ENCODE results near the gene PEX6.

PEX6 gene

DNA sequence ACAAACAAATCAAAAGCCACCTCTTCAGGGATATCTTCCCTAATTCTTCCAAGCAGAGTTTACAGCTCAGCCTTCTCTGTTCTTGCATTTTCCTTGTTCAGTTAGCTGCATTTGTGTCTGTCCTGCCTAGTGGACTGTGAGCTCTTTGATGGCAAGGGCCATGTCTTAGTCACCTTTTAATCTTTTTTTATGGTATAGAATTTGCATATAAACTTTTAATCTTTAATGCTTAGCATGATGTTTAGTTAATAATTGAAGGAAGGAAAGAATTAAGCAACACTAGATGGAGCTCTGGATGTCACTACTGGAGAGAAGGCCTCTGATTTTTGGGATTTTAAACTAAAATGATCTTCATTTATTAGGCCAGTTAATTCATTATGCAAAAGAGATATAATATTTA lies 17.5 kb upstream of the PEX6 start:
- in situ Hi-C loops (cut with MboI; ENCODE audit: low sequenced_read_pairs): no loop called here

DNA sequence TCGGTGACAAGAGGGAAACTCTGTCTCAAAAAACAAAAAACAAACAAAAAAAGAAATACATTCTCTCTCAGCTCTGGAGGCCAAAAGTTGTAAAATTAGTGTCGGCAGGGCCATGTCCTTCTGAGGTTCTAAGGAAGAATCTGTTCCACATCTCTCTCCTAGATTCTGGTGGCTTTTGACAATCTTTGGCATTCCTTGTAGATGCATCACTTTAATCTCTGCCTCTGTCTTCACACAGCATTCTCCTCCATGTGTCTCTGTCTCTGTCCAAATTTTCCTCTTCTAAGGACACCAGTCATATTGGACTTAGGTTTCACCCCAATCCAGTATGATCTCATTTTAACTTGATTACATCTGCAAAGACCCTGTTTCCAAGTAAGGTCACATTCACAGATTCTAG lies 14.5 kb upstream of the PEX6 start:
- in situ Hi-C loops (cut with MboI; ENCODE audit: low sequenced_read_pairs): no loop called here

DNA sequence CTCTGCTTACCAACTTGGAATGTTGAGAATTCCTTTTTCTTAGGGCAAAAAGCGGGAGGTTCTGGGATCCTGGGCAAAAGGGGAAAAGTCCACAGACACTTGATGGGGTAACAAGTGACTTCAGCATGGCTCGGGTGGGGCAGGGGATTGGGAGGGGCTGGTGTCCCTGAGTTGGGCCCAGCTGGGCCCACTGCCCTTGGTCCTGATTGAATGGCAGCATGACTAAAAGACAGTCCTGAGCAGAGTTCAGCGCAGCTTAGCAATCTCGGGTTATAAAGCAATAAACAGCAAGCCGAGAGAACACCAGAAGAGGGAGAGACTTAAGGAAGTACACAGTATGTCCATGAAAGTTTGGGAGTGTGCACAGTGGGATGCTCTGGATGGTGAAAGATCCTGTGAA lies 10.9 kb upstream of the PEX6 start:
- in situ Hi-C loops (cut with MboI; ENCODE audit: low sequenced_read_pairs): no loop called here

DNA sequence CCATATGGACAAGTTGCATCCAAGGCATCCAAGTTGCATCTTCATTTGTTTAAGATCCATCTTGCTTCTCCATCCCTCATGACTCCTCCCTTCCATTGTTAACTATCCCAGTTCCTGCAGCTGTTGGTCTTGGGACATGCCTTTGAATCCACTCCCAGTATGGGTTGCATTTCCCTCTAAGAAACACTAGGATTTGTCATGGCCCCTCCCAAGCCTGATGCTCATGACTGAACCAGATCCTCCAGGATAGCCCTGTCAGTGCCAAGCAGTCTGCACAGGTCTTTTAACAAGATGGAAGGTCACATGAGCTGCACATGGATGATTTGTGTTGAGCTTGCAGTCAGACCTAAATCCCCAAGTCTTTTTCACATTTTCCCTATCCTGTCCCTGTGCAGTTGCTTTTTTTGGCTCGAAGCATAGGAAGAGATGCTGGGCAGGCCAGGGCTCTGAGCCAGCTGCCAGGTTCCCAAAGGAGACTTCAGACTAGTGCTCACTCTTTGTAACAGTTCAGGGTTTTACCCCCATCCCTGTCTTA lies 9.6 kb upstream of the PEX6 start:
- in situ Hi-C loops (cut with MboI; ENCODE audit: low sequenced_read_pairs): no loop called here

DNA sequence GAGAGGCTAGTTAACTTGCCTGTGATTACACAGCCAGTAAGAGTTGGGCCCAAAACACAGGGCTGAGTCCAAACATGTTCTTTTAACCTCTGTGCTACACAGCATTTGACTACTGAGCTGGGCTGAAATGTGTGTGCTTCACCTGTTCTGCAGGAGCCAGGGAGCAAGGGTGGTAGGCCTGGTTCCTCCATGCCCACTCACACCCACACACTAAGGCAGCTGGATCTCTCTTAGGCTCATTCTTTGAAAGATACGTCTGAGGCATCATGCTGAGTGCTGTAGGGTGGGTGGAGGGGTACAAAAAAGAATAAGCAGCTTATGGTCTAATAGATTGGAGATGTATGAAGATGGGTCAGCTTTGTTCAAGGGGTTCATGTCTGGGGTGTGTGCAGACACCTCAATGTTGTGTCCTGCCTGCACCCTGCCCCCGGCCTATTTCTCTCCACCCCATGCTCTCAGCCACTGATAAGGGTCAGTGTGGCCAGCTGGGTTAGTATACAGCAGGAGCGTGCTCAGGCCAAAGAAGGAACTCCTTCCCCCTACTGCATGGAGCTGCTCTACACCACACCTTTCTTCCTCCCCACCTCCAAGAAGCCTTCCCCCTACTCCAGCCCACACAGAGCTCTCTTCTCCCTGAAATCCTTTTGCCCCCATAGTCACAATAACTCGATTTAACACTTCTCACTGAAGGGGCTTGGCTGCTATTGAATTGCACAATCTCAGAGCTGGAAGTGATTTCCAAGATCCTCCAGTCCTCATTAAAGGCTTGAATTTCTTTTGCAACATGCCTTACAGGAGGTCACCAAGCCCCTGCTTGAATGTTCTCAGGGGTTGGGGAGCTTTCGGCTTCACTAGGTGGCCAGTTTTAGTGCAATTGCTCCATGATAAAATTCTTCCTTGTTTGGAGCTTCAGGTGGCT lies 8.8 kb upstream of the PEX6 start:
- in situ Hi-C loops (cut with MboI; ENCODE audit: low sequenced_read_pairs): no loop called here

DNA sequence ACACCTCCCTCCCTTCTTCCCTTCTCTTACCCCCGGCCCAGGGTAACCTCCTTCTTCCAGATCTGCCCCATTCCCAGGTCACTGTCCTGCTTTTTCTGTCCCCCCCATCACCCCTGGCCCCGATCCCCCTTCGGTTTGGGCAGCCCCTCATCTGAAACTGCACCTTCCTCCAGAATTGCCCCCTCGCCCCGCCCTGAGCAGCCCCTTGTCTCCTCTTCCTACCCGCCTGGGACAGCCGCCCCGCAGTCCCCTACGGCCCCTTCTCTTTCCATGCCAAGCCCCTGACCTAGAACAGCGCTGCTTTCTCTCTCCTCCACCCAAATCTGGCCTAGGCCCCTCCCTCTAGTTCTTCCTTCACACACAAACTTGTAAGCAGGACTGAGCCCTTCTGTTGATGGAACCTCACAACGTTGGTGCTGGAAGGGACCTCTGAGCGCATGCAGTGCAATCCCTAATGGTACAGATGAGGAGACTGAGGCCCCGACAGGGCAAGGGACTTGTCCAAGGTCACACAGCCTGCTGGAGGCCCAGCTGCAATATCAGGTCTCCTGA lies 6.0 kb upstream of the PEX6 start:
- in situ Hi-C loops (cut with MboI; ENCODE audit: low sequenced_read_pairs): no loop called here

DNA sequence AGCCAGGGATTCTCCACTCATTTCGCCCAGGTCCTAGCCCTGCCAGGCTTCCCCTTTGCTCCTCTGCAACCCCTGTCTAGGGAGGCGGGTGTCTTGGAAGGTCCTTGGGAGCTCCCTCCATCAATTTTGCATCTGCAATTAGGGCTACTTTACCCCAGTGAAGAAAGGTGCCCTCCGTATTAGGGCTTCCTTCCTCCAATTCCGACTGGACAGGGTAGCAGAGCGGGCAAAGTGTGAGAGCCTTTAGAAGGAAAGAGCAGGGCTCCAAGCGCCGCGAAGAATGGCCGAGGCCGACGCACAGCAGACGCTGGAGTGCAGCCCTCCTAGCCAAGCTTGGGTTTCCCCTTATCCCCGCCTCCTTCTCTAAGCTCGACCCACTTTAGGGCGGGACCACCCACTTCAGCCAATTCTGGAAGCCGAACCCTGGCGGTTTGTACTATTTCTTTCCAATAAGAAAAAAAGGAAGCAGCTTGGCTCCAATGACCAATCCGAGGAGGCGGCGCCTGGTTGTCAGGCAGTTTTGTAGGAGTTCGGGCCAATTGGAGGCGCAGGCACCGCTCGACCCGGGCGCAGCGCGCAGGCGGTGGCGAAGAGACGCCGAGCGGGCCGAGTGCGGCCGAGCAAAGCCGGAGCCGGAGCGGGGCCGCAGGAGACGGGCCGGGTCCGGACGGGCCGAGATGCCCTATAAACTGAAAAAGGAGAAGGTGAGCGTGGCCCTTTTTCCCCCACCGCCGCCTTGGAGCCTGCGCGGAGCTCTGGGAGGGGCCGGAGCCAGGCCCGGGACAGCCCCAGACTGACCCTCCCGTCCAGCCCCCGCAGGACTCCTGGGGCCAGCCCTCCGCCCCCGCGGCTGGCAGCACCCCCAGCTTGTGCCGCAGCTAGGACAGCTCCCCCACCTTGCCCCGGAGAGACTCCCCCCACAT lies 5.3 kb upstream of the PEX6 start, which contains the start of gene PPP2R5D:
TSS of gene PPP2R5D (plus strand) at position 570 of the 923 bp plus-strand sequence. CDS start at position 678, 108 bp downstream.
- in situ Hi-C loops (cut with MboI; ENCODE audit: low sequenced_read_pairs): no loop called here

DNA sequence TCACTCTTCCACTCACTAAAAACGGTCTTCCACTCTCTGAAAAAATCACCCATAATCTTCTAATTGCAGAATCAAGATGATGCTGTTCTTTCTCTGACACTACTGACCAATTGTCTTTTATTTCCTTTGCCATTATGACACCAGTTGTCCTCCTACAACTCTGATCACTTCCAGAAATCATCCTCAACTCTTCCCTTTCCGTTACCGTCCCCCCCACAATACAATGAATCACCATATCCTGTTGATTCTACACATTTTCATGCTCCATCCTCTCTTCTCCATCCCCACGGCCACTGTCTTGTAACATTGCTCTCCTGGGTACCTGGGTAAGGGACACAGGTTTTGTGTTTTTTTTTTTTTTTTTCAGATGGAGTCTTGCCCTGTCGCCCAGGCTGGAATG lies 2.9 kb upstream of the PEX6 start:
- in situ Hi-C loops (cut with MboI; ENCODE audit: low sequenced_read_pairs): no loop called here

DNA sequence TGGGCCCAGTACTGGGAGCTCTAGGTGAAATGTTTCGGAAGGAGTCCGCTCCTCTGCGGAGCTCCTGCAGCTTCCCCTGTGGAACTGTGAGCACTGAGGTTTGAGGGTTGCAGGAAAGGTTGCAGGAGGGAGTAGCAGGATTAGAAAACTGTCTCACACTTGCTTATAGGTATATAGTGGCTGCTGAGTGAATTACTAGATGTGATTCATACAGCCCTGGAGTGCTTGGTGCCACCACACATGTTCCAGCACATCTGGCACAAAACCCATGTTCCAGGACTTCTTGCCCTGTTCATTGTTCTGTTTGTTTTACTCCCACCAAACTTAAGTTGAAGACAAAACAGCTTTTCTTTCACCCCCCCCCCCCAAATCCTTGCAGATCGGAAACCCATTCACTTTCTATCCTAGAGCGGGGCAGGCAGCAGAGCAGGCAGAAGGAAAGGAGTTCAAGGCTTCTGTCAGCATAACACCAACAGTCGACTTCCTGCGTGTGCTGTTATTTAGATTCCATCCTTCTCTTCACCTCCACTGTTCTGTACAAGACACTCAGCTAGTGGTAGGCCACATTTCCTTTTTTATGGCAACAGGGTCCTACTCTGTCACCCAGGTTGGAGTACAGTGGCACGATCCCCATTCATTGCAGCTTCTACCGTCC lies 669 bp upstream of the PEX6 start:
- in situ Hi-C loops (cut with MboI; ENCODE audit: low sequenced_read_pairs): no loop called here

DNA sequence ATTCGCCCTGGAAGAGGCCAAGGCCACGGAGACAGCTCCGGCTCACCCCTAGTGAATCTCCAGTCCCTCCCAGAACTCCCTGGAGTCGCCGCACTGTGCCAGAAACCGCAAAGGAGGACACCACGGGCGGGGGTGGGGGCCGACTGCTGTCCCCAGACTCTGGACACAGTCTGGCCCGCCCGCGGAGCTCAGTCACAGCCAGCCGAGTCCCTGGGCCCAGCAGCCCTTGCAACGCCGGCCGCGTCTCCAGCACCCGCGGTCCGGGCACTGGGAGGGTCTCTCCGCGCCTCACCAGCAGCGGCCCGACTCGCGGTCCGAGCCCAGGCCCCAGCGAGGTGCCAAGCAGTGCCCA lies 518 bp downstream of the PEX6 start:
- in situ Hi-C loops (cut with MboI; ENCODE audit: low sequenced_read_pairs): no loop called here

DNA sequence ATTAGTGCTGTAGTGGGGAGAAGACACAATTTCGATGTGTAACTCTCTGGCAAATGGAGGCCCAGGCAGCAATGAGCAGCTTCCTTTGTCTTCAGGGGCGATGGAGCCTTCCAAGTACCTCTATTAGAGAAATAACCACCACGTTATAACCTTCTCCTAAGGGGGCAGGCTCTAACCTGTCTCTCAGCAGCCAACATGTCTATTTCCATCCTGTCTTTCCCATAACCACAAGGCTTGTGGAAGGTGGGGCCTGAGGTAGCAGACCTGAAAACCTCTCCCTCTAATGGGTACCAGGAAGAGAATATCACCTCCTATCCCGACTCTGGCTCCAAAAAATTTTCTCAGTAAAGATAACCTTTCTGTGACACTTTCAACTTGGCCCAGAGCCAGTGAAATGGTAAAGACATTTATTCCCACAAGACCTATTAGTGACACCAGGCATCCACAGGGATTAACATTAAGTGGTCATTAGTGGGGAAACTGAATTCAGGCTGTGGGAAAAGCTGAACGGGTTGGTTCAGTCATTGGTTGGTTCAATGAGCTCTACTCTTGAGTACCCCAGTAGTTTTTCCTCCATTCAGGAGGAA lies 4.0 kb downstream of the PEX6 start:
- in situ Hi-C loops (cut with MboI; ENCODE audit: low sequenced_read_pairs): no loop called here

DNA sequence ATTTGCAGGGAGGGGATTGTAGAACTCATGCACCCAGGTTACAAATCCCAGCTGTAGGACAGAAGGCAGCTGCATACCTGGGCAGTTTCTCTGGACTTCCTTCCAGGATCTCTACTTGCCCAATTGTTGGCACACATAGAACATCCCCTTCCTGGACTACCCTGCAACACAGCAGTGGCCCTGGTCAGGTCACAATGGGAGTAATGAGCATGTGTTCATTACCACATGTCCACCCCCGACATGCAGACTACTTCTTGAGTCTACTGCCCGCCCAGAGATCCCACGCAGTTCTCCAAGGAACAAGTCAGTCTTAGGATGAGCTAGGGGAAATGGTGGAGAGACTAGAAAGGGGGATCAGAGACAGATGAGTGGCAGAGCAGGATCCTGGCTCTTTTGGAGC lies 5.1 kb downstream of the PEX6 start:
- in situ Hi-C loops (cut with MboI; ENCODE audit: low sequenced_read_pairs): no loop called here

DNA sequence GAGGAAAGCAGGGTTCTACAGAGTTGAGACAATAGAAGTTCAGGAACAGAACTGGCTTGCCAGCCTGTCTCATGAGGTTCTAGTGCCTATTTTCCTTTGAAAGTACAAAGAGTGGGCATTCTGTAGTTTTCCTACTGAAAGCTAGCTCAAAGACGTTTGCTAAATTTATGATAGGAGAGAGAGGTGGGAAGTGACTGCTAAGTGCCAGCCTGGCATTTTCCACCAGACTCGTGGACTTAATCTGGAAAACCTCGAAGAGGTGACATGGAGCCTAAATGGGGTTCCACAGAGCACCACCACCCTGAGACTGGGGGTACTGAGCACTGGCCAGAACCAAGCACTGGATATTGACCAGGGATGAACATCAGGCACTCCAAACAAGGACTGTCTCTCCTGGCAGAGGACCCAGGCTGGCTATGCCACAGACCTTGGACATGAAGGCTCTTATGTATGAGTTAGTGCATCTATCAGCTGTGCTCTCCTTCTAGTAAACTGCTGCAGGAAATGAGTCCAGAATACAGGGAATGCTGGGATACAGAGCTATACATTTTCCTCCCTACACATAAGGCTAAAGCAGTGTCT lies 7.1 kb downstream of the PEX6 start:
- in situ Hi-C loops (cut with MboI; ENCODE audit: low sequenced_read_pairs): no loop called here

DNA sequence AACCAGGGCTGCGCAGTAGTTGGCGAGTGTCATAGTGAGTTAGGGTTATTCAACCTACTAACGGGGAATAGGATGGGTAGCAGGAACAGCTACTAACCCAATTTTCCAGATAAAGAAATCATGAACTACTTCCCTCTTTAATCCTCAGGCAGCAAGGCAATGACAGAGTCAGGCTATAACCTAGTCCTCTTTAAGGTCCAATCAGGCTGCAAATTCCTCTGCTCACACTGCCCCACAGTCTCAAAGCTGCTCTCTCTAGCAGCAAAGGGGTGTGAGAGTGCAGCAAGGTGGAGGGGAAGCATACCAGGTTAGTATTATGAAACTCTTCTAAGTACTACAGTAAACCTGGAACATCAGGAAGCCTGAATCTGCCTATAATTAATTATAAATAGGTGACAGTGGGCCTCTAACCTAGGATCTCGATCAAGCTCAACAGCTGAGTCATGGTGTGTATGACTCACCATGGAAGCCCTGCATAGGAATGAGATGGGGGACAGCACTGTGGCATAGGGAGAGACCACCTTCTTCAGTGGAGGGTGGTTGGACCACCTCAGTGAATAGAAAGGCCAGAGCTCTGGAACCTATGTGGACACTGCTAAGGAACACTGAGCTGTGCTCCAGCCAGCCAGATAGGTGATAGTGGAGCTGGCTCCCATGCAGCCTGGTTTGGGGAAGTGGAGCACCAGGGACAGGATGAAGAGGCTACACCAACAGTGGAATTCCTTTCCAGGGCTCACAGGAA lies 7.9 kb downstream of the PEX6 start:
- in situ Hi-C loops (cut with MboI; ENCODE audit: low sequenced_read_pairs): no loop called here

DNA sequence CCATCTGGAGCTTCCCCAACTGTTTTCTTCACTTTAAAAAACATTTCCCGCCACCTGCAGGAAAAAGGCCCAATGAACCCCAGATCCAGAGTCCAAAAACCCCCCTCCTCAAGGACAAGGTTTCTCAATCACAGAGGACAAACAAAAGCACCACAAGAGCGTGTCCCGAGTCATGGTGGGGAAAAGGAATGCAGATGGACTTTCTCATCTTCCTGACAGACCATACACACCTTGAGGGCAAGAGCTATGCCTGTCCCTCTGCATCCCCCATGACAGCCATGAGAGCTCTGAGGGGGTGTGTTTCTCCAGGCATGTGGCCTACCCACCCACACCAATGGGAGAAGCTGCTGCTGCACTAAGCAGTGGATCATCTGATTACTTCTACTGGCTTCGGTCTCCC lies 9.0 kb downstream of the PEX6 start:
- in situ Hi-C loops (cut with MboI; ENCODE audit: low sequenced_read_pairs): no loop called here

DNA sequence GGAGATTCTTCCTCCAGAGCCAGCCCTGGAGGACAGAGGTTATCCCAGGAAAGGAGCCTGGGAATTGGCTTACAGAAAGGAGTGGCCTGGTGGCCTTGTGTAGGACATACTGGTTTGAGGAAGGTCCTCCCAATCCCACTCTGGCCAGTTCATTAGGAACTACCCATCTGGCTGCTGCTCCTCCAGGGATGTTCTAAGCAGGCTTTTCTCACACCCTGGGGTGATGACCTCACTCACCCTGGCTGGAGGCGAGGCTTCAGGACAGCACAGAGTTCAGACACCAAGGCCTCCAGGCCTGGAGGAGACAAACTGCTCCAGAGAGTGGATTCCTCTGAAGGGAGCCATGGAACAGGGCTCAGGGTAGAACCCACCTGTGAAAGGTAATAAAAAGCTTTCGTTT lies 9.6 kb downstream of the PEX6 start:
- in situ Hi-C loops (cut with MboI; ENCODE audit: low sequenced_read_pairs): no loop called here

DNA sequence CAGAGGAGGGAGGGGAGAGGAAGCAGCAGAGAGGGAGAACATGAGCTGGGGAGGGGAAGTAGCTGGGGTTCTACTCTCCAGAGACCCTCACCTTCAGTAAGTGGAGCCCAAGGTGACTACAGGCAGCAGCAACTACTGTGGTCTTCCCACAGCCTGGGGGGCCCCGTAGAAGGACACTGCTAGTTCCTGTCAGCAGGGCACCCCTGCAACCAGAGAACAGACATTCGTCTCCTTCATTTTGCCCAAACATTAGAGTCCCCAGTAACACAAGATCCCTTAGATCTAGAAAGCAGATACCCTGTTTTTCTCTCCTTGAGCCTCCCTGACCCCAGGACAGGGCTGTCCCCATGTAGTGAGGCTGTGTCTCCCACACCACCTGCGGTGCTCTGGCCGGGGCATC lies 10.2 kb downstream of the PEX6 start:
- in situ Hi-C loops (cut with MboI; ENCODE audit: low sequenced_read_pairs): no loop called here

DNA sequence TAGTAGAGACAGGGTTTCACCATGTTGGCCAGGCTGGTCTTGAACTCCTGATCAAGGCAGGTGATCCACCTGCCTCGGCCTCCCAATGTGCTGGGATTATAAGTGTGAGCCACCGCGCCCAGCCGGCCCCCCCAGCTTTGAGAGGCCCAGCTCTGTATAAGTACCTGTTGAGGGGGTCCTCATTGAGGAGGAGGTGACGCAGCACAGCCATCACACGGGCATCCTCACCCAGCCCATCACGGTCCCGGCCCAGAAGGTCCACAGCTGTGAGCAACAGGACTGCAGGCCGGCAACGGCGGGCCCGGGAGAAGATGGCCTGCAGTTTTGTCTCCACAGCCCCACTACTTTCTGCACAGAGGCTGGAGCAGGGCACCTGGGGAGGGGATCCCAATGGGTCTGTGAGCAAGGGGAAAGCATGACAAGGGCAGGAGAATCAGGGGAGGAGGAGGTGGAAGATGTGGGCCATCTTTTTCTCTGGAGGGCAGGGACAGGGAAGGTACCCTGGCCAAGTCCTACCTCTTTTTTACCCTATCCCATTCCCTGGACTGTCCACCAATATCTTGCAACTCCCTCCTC lies 10.8 kb downstream of the PEX6 start:
- in situ Hi-C loops (cut with MboI; ENCODE audit: low sequenced_read_pairs): no loop called here

DNA sequence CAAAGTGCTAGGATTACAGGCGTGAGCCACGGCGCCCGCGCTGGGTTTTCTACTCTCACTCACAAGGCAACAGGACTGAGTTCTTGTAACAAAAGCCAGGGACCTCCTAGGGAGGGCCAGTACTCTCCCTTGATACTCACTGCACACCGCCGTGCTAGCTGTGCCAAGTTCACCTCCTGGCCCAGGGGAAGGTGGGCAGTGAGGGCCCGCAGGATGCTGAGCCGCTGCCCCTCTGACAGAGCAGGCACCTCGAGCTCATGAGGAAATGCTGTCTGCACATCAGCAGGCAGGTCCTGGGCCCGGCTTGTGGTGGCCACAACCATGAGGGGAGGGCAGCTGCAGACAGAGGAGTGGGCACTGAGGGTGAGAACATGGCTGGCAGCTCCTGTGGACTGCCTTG lies 11.8 kb downstream of the PEX6 start:
- in situ Hi-C loops (cut with MboI; ENCODE audit: low sequenced_read_pairs): no loop called here

Data from HL-60/S4 treated with retinoic acid at 250 ng/mL for 4 days and 3 days (cell line).